HG03039 (cell line): Measurements from ENCODE around the gene FBXW11.
"Not testable (repeated sequence)": the region's sequence is repeated elsewhere in the genome, so short reads cannot be mapped to it uniquely, and the experiment has no call there.

ENCODE experiments used
- ATAC-seq: cut with Tn5 transposase; IDR thresholded peaks from one replicate; pipeline ENCODE4 v1.9.1; 2021; ENCODE audit warnings: mild to moderate bottlenecking, moderate library complexity; ENCODE audit not compliant: unreplicated experiment

FBXW11 gene

GRCh38 chr5:171915700-171916099, 90.7 kb downstream of the FBXW11 start:
- ATAC-seq, result not testable (repeated sequence)

- no peak for ATAC-seq
Observed at GRCh38 chr5:171914726-171915338, 91.6 kb downstream of the FBXW11 start.

- ATAC-seq, result no peak
Observed at GRCh38 chr5:171913987-171914273, 92.5 kb downstream of the FBXW11 start.

GRCh38 chr5:171911152-171911551, 95.3 kb downstream of the FBXW11 start:
- ATAC-seq, result no peak

GRCh38 chr5:171908638-171909037, 97.8 kb downstream of the FBXW11 start:
- no peak for ATAC-seq

GRCh38 chr5:171907725-171908343, 98.6 kb downstream of the FBXW11 start:
- peak; percentile 51 for ATAC-seq

GRCh38 chr5:171906703-171907590, 99.5 kb downstream of the FBXW11 start:
- ATAC-seq, result no peak

- ATAC-seq, result no peak
Observed at GRCh38 chr5:171906066-171906570, 100.3 kb downstream of the FBXW11 start.

- no peak for ATAC-seq
Observed at GRCh38 chr5:171904886-171905285, 101.6 kb downstream of the FBXW11 start.

- ATAC-seq, result no peak
Observed at GRCh38 chr5:171901764-171902163, 104.7 kb downstream of the FBXW11 start.

GRCh38 chr5:171899792-171900191, 106.6 kb downstream of the FBXW11 start:
- no peak for ATAC-seq

GRCh38 chr5:171898879-171899278, 107.6 kb downstream of the FBXW11 start:
- ATAC-seq, result no peak

- no peak for ATAC-seq
Observed at GRCh38 chr5:171898386-171898785, 108.1 kb downstream of the FBXW11 start.

GRCh38 chr5:171897231-171897630, 109.2 kb downstream of the FBXW11 start:
- ATAC-seq, result no peak

- no peak for ATAC-seq
Observed at GRCh38 chr5:171895081-171895480, 111.4 kb downstream of the FBXW11 start.

- no peak for ATAC-seq
Observed at GRCh38 chr5:171893290-171893886, 113.0 kb downstream of the FBXW11 start.

- no peak for ATAC-seq
Observed at GRCh38 chr5:171891595-171891994, 114.8 kb downstream of the FBXW11 start.

GRCh38 chr5:171891150-171891549, 115.3 kb downstream of the FBXW11 start:
- ATAC-seq, result no peak

GRCh38 chr5:171888051-171888481, 118.4 kb downstream of the FBXW11 start:
- ATAC-seq, result no peak

GRCh38 chr5:171886037-171886436, 120.4 kb downstream of the FBXW11 start:
- not testable (repeated sequence) for ATAC-seq

- ATAC-seq, result no peak
Observed at GRCh38 chr5:171882118-171882517, 124.3 kb downstream of the FBXW11 start.
